GM19099 (cell line): ENCODE measurements around the gene ALG14.

Experiments
- POLR2A ChIP-seq: IDR thresholded peaks from 3 replicates; pipeline ENCODE4 v1.6.1; 2011; ENCODE audit warnings: low read depth; ENCODE audit not compliant: insufficient read length; ENCODE audit errors: extremely low read depth

The ALG14 gene

GRCh38 chr1:95095833-95096217 is 23.1 kb upstream of the ALG14 start:
- no peak for TF ChIP-seq POLR2A

GRCh38 chr1:95094923-95095322 is 22.2 kb upstream of the ALG14 start:
- no peak for TF ChIP-seq POLR2A

GRCh38 chr1:95093296-95093695 is 20.5 kb upstream of the ALG14 start:
- TF ChIP-seq POLR2A, result no peak

- no peak for TF ChIP-seq POLR2A
Measured at GRCh38 chr1:95089650-95090287, 17.0 kb upstream of the ALG14 start.

- TF ChIP-seq POLR2A, result no peak
Measured at GRCh38 chr1:95088303-95088702, 15.6 kb upstream of the ALG14 start.

- TF ChIP-seq POLR2A, result no peak
Measured at GRCh38 chr1:95086949-95087533, 14.3 kb upstream of the ALG14 start.

GRCh38 chr1:95085376-95085775 is 12.6 kb upstream of the ALG14 start:
- no peak for TF ChIP-seq POLR2A

- TF ChIP-seq POLR2A, result no peak
Measured at GRCh38 chr1:95084317-95085176, 11.8 kb upstream of the ALG14 start.

GRCh38 chr1:95080879-95081278 is 8.1 kb upstream of the ALG14 start:
- TF ChIP-seq POLR2A, result no peak

GRCh38 chr1:95080446-95080845 is 7.7 kb upstream of the ALG14 start:
- TF ChIP-seq POLR2A, result no peak

GRCh38 chr1:95076034-95076433 is 3.3 kb upstream of the ALG14 start:
- no peak for TF ChIP-seq POLR2A

- no peak for TF ChIP-seq POLR2A
Measured at GRCh38 chr1:95073446-95073845, 695 bp upstream of the ALG14 start.

- TF ChIP-seq POLR2A, result no peak
Measured at GRCh38 chr1:95072117-95072516, 634 bp downstream of the ALG14 start.

GRCh38 chr1:95071539-95071938 is 1.2 kb downstream of the ALG14 start:
- no peak for TF ChIP-seq POLR2A

- no peak for TF ChIP-seq POLR2A
Measured at GRCh38 chr1:95069710-95070093, 3.0 kb downstream of the ALG14 start.

GRCh38 chr1:95068956-95069709 is 3.6 kb downstream of the ALG14 start:
- no peak for TF ChIP-seq POLR2A

- TF ChIP-seq POLR2A, result no peak
Measured at GRCh38 chr1:95067568-95067967, 5.2 kb downstream of the ALG14 start.
